GM12878 (cell line): Measurements from ENCODE around the gene POLD1. TPM values are rescaled to one million over a fixed set of nuclear protein-coding genes. Genes with fewer than 3 reads are reported as not detected.

Experiments used
- BCL3 ChIP-seq: IDR thresholded peaks from 2 replicates; pipeline ENCODE4 v1.6.1; 2011; ENCODE audit warnings: borderline replicate concordance, low read depth, mild to moderate bottlenecking, moderate library complexity, low read length; ENCODE audit not compliant: insufficient read depth, poor library complexity, severe bottlenecking
- BRCA1 ChIP-seq: IDR thresholded peaks from 2 replicates; pipeline ENCODE4 v1.6.1; 2011; ENCODE audit warnings: low read depth, low read length, improper control_type of control experiment
- CREM ChIP-seq: IDR thresholded peaks from 2 replicates; pipeline ENCODE4 v1.6.1; 2014; ENCODE audit warnings: antibody characterized with exemption, low read depth
- EP300 ChIP-seq, 2 experiments: fragments of 150-350 bp in 1 of 2; IDR thresholded peaks; 2 replicates each; pipeline ENCODE4 v1.6.1; 2011 to 2012; ENCODE audit warnings: low read depth in 2 of 2, low read length in 2 of 2, borderline replicate concordance in 1 of 2, improper control_type of control experiment in 1 of 2, inconsistent platforms in 1 of 2; ENCODE audit not compliant: control insufficient read depth in 1 of 2
- FOS ChIP-seq: IDR thresholded peaks from 3 replicates; pipeline ENCODE4 v1.6.1; 2011; ENCODE audit warnings: borderline replicate concordance; ENCODE audit not compliant: insufficient read length; ENCODE audit errors: extremely low read depth
- MYC ChIP-seq: IDR thresholded peaks from 2 replicates; pipeline ENCODE4 v1.6.1; 2011; ENCODE audit warnings: mild to moderate bottlenecking, low read length, moderate library complexity, inconsistent platforms; ENCODE audit not compliant: insufficient read depth, insufficient replicate concordance, insufficient read length, severe bottlenecking
- POLR2AphosphoS5 ChIP-seq: IDR thresholded peaks from 2 replicates; pipeline ENCODE4 v1.6.1; 2011; ENCODE audit warnings: mild to moderate bottlenecking, low read length, inconsistent platforms
- RCOR1 ChIP-seq: conservative IDR thresholded peaks from 2 replicates; pipeline ENCODE4 v1.6.1; 2012; ENCODE audit warnings: low read depth, low read length, improper control_type of control experiment
- RELA ChIP-seq: fragments of 450-650 bp; IDR thresholded peaks from 2 replicates; pipeline ENCODE4 v1.8.0; 2014; ENCODE audit warnings: borderline replicate concordance; ENCODE audit not compliant: partially characterized antibody
- RUNX3 ChIP-seq: IDR thresholded peaks from 2 replicates; pipeline ENCODE4 v1.6.1; 2012; ENCODE audit warnings: low read length, inconsistent platforms
- SP1 ChIP-seq: IDR thresholded peaks from one replicate; pipeline ENCODE4 v1.6.1; 2011; ENCODE audit warnings: low read depth, low read length
- STAT3 ChIP-seq: IDR thresholded peaks from 2 replicates; pipeline ENCODE4 v1.6.1; 2011; ENCODE audit warnings: low read depth, low read length, improper control_type of control experiment
- ZBTB11 ChIP-seq: fragments of 450-650 bp; formaldehyde crosslinking; IDR thresholded peaks from 2 replicates; pipeline ENCODE4 v1.5.0; 2022; ENCODE audit warnings: mild to moderate bottlenecking, missing genetic modification characterization
- ZNF217 ChIP-seq: fragments of 450-650 bp; IDR thresholded peaks from 2 replicates; pipeline ENCODE4 v1.6.1; 2017; ENCODE audit warnings: antibody characterized with exemption, mild to moderate bottlenecking
- ZNF24 ChIP-seq: fragments of 450-650 bp; IDR thresholded peaks from 2 replicates; pipeline ENCODE4 v1.6.1; 2017; ENCODE audit warnings: antibody characterized with exemption, mild to moderate bottlenecking
- ZNF687 ChIP-seq: fragments of 450-650 bp; IDR thresholded peaks from 2 replicates; pipeline ENCODE4 v1.6.1; 2017; ENCODE audit warnings: mild to moderate bottlenecking, moderate library complexity
- ZSCAN29 ChIP-seq: fragments of 450-650 bp; IDR thresholded peaks from 2 replicates; pipeline ENCODE4 v1.6.1; 2017; ENCODE audit warnings: mild to moderate bottlenecking, moderate library complexity
- polyA plus RNA-seq, 11 experiments: library from polyadenylated mRNA; depleted of rRNA in 4 of 11; unstranded in 6 of 11; stranded (reverse) in 5 of 11; fragments of >200 nt; fragmentation: Nextera tagmentation in 4 of 11; fragmentation: Illumina TruSeq in 1 of 11; extraction: Ambion mirVana in 4 of 11; extraction: Trizol in 1 of 11; gene quantifications; 1 replicate in 1 of 11; 2 replicates in 10 of 11; pipeline versions ENCODE4 v1.2.1 to v1.2.3, GENCODE V29; 2011 to 2016; ENCODE audit warnings: inconsistent platforms in 2 of 11, missing spikeins in 2 of 11, low read depth in 1 of 11
- total RNA-seq, 4 experiments: library from RNA; depleted of rRNA in 3 of 4; stranded (reverse); fragments of >200 nt in 3 of 4; fragmentation: Illumina TruSeq in 1 of 4; extraction: Trizol in 1 of 4; gene quantifications; 2 replicates each; pipeline versions ENCODE4 v1.2.1 to v1.2.3, GENCODE V29; 2013 to 2021
- TF ChIP-seq, protein P1 (sequence below): IDR thresholded peaks from 2 replicates; pipeline ENCODE4 v1.6.1; 2011; ENCODE audit warnings: mild to moderate bottlenecking, low read depth, low read length, moderate library complexity; ENCODE audit not compliant: insufficient replicate concordance

The POLD1 gene
- total and polyA plus RNA-seq, 10 of the 15 experiments (the other 5 are each of a cell fraction or from before 2014, with no cell fraction given), result 0.76 to 165 (median 63.4) TPM

GRCh38 chr19:50417111-50418081, 33.2 kb downstream of the POLD1 start (continued):
- TF ChIP-seq SP1, result no peak
- TF ChIP-seq ZNF217, result 0 out of 2 replicates have a peak, but pooled peaks have one; percentile 22
- 0 out of 2 replicates have a peak, but pooled peaks have one; percentile 3 for TF ChIP-seq ZNF687
- no peak for TF ChIP-seq STAT3
- TF ChIP-seq, protein P1, sequence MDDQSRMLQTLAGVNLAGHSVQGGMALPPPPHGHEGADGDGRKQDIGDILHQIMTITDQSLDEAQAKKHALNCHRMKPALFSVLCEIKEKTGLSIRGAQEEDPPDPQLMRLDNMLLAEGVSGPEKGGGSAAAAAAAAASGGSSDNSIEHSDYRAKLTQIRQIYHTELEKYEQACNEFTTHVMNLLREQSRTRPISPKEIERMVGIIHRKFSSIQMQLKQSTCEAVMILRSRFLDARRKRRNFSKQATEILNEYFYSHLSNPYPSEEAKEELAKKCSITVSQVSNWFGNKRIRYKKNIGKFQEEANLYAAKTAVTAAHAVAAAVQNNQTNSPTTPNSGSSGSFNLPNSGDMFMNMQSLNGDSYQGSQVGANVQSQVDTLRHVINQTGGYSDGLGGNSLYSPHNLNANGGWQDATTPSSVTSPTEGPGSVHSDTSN, result no peak
- no peak for TF ChIP-seq EP300 (IDR thresholded peaks at IDR 0.05; ENCODE audit: borderline replicate concordance in 1 of 2, control insufficient read depth in 1 of 2, low read depth in 2 of 2, low read length in 2 of 2)
- no peak for TF ChIP-seq ZBTB11 (CRISPR knock-in tag)
- no peak for TF ChIP-seq BRCA1
- TF ChIP-seq ZSCAN29, result no peak
- TF ChIP-seq FOS, result no peak
- TF ChIP-seq RUNX3, result no peak
- no peak for TF ChIP-seq CREM
- no peak for TF ChIP-seq ZNF24
- TF ChIP-seq RELA, result no peak
- TF ChIP-seq BCL3, result no peak
- no peak for TF ChIP-seq MYC
- TF ChIP-seq RCOR1, result no peak
- TF ChIP-seq POLR2AphosphoS5, result 0 out of 2 replicates have a peak, but pooled peaks have one; percentile 4
